Liver (tissue), 9 donors: Measurements from ENCODE around the gene TM7SF3. TPM values are rescaled to one million over a fixed set of nuclear protein-coding genes. Genes with fewer than 3 reads are reported as not detected.

Experiments used
- DNase-seq: peaks from one replicate; pipeline ENCODE4 v3.0.0-alpha.2; 2017; ENCODE audit warnings: low spot score
- H3K27ac ChIP-seq, 2 donors: one replicate each; pipeline ENCODE4 v1.7.0; 2013; ENCODE audit warnings: inconsistent platforms in 2 of 2, low read length in 2 of 2, control low read depth in 1 of 2, low read depth in 1 of 2, mild to moderate bottlenecking in 1 of 2
- H3K27me3 ChIP-seq, 4 donors: one replicate each; pipeline versions ENCODE4 v1.6.1 to v1.7.0; 2013; ENCODE audit warnings: low read length in 3 of 4, inconsistent platforms in 1 of 4, mild to moderate bottlenecking in 1 of 4, moderate library complexity in 1 of 4; ENCODE audit not compliant: control insufficient read depth in 4 of 4, insufficient read depth in 4 of 4
- H3K36me3 ChIP-seq, 4 donors: one replicate each; pipeline versions ENCODE4 v1.6.1 to v1.7.0; 2013; ENCODE audit warnings: low read length in 3 of 4, mild to moderate bottlenecking in 3 of 4, low read depth in 1 of 4, moderate library complexity in 1 of 4; ENCODE audit not compliant: control insufficient read depth in 4 of 4, insufficient read depth in 3 of 4
- H3K4me1 ChIP-seq, 4 donors: one replicate each; pipeline versions ENCODE4 v1.6.1 to v1.7.0; 2013; ENCODE audit warnings: low read length in 3 of 4, mild to moderate bottlenecking in 3 of 4, moderate library complexity in 1 of 4; ENCODE audit not compliant: control insufficient read depth in 4 of 4, insufficient read depth in 4 of 4
- H3K4me3 ChIP-seq, 3 donors: one replicate each; pipeline versions ENCODE4 v1.6.1 to v1.7.0; 2013; ENCODE audit warnings: low read length in 3 of 3, control low read depth in 1 of 3, low read depth in 1 of 3, mild to moderate bottlenecking in 1 of 3
- H3K9ac ChIP-seq, 2 donors: one replicate each; pipeline ENCODE4 v1.7.0; 2013; ENCODE audit warnings: low read length in 2 of 2, mild to moderate bottlenecking in 2 of 2, moderate library complexity in 2 of 2, control low read depth in 1 of 2, low read depth in 1 of 2
- H3K9me3 ChIP-seq, 4 donors: one replicate each; pipeline versions ENCODE4 v1.6.1 to v1.7.0; 2013; ENCODE audit warnings: low read length in 3 of 4; ENCODE audit not compliant: control insufficient read depth in 4 of 4
- EGR1 ChIP-seq, 2 donors: IDR thresholded peaks; 2 replicates each; pipeline ENCODE4 v1.6.1; 2016 to 2018; ENCODE audit warnings: antibody characterized with exemption in 2 of 2, low read depth in 2 of 2
- FOXA1 ChIP-seq: IDR thresholded peaks from 2 replicates; pipeline ENCODE4 v1.6.1; 2016; ENCODE audit warnings: antibody characterized with exemption
- FOXA2 ChIP-seq: IDR thresholded peaks from 2 replicates; pipeline ENCODE4 v1.6.1; 2016; ENCODE audit warnings: antibody characterized with exemption
- GABPA ChIP-seq, 2 donors: IDR thresholded peaks in 1 of 2; conservative IDR thresholded peaks in 1 of 2; 2 replicates each; pipeline ENCODE4 v1.6.1; 2016; ENCODE audit warnings: antibody characterized with exemption in 2 of 2, mild to moderate bottlenecking in 1 of 2, moderate library complexity in 1 of 2
- HNF4A ChIP-seq, 2 donors: conservative IDR thresholded peaks; 2 replicates each; pipeline ENCODE4 v1.6.1; 2016; ENCODE audit warnings: antibody characterized with exemption in 2 of 2, mild to moderate bottlenecking in 2 of 2
- HNF4G ChIP-seq: IDR thresholded peaks from 2 replicates; pipeline ENCODE4 v1.6.1; 2016; ENCODE audit warnings: antibody characterized with exemption
- JUND ChIP-seq, 2 donors: IDR thresholded peaks; 2 replicates each; pipeline ENCODE4 v1.6.1; 2016; ENCODE audit warnings: antibody characterized with exemption in 2 of 2
- NR2F2 ChIP-seq: IDR thresholded peaks from 2 replicates; pipeline ENCODE4 v1.6.1; 2016; ENCODE audit warnings: antibody characterized with exemption
- RAD21 ChIP-seq, 2 donors: IDR thresholded peaks; 2 replicates each; pipeline ENCODE4 v1.6.1; 2016; ENCODE audit warnings: antibody characterized with exemption in 2 of 2, mild to moderate bottlenecking in 2 of 2
- RXRA ChIP-seq, 2 donors: IDR thresholded peaks; 2 replicates each; pipeline ENCODE4 v1.6.1; 2017 to 2018; ENCODE audit warnings: antibody characterized with exemption in 2 of 2, mild to moderate bottlenecking in 1 of 2
- SP1 ChIP-seq: IDR thresholded peaks from 2 replicates; pipeline ENCODE4 v1.6.1; 2018; ENCODE audit warnings: antibody characterized with exemption, mild to moderate bottlenecking
- YY1 ChIP-seq: IDR thresholded peaks from 2 replicates; pipeline ENCODE4 v1.6.1; 2016; ENCODE audit warnings: antibody characterized with exemption, mild to moderate bottlenecking
- WGBS: extraction: QIAGEN DNeasy Blood & Tissue Kit; methylation state at CpG from one replicate; pipeline ENCODE4 v1.1.7; 2013; 5-methylcytosine and 5-hydroxymethylcytosine counted together
- polyA plus RNA-seq, 2 donors: library from polyadenylated mRNA; stranded (reverse) in 1 of 2; unstranded in 1 of 2; fragments of 200-250 nt in 1 of 2; fragments of >200 nt in 1 of 2; fragmentation: Nextera tagmentation in 1 of 2; extraction: Ambion mirVana in 1 of 2; gene quantifications; one replicate each; pipeline versions ENCODE4 v1.2.1 to v1.2.3, GENCODE V29; 2013 to 2015
- total RNA-seq, 2 donors: library from RNA; depleted of rRNA; stranded (reverse); fragments of >200 nt; gene quantifications; one replicate each; pipeline ENCODE4 v1.2.3, GENCODE V29; 2014
- TF ChIP-seq, protein P1 (sequence below): IDR thresholded peaks from 2 replicates; pipeline ENCODE4 v1.6.1; 2016; ENCODE audit warnings: antibody characterized with exemption, mild to moderate bottlenecking
- TF ChIP-seq, protein P2 (sequence below): IDR thresholded peaks from 2 replicates; pipeline ENCODE4 v1.6.1; 2016; ENCODE audit warnings: antibody characterized with exemption
- TF ChIP-seq, protein P3 (sequence below): IDR thresholded peaks from 2 replicates; pipeline ENCODE4 v1.6.1; 2016; ENCODE audit warnings: antibody characterized with exemption
- TF ChIP-seq, protein P4 (sequence below): fragments of 150-350 bp; IDR thresholded peaks from 2 replicates; pipeline ENCODE4 v1.5.1; 2017; ENCODE audit warnings: improper control_type of control experiment, low read depth, low read length; ENCODE audit not compliant: missing input control
- donor health status: healthy.
- donor health status: healthy.
- donor health status: healthy.
- donor health status: healthy.
- donor health status: healthy.

The TM7SF3 gene
- total and polyA plus RNA-seq, 4 donors = 21.5 to 60.8 (median 44.6) TPM

DNA sequence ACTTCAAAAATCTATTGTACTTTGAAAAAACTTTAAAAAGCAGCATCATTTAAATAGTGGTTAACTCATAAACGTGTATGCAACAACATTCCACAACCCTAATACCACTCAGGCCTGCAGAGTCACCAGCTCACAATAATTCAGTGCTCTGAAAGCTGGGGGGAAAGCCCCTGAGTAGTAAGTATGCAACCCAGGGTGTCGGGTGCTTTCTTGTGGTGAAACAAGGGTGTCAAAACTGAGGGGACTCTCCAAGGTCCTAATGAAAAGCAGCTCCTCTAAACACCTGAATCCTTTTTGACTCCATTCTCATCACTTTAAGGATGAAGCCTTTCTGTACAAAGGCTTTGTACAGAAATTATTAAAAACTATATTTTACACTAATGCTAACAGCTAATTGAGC is 42.2 kb downstream of the TM7SF3 start:
- TF ChIP-seq GABPA (IDR thresholded peaks at IDR 0.05 in 1 of 2, conservative IDR thresholded peaks at IDR 0.05 in 1 of 2) (no peak), FOXA2 (no peak), FOXA1 (no peak), NR2F2 (no peak), RXRA (IDR thresholded peaks at IDR 0.05) (no peak), YY1 (no peak), EGR1 (IDR thresholded peaks at IDR 0.05; ENCODE audit: low read depth in 2 of 2) (no peak), HNF4G (no peak), RAD21 (IDR thresholded peaks at IDR 0.05) (no peak)
- TF ChIP-seq, protein P1, sequence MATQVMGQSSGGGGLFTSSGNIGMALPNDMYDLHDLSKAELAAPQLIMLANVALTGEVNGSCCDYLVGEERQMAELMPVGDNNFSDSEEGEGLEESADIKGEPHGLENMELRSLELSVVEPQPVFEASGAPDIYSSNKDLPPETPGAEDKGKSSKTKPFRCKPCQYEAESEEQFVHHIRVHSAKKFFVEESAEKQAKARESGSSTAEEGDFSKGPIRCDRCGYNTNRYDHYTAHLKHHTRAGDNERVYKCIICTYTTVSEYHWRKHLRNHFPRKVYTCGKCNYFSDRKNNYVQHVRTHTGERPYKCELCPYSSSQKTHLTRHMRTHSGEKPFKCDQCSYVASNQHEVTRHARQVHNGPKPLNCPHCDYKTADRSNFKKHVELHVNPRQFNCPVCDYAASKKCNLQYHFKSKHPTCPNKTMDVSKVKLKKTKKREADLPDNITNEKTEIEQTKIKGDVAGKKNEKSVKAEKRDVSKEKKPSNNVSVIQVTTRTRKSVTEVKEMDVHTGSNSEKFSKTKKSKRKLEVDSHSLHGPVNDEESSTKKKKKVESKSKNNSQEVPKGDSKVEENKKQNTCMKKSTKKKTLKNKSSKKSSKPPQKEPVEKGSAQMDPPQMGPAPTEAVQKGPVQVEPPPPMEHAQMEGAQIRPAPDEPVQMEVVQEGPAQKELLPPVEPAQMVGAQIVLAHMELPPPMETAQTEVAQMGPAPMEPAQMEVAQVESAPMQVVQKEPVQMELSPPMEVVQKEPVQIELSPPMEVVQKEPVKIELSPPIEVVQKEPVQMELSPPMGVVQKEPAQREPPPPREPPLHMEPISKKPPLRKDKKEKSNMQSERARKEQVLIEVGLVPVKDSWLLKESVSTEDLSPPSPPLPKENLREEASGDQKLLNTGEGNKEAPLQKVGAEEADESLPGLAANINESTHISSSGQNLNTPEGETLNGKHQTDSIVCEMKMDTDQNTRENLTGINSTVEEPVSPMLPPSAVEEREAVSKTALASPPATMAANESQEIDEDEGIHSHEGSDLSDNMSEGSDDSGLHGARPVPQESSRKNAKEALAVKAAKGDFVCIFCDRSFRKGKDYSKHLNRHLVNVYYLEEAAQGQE = no peak
- TF ChIP-seq, protein P2, sequence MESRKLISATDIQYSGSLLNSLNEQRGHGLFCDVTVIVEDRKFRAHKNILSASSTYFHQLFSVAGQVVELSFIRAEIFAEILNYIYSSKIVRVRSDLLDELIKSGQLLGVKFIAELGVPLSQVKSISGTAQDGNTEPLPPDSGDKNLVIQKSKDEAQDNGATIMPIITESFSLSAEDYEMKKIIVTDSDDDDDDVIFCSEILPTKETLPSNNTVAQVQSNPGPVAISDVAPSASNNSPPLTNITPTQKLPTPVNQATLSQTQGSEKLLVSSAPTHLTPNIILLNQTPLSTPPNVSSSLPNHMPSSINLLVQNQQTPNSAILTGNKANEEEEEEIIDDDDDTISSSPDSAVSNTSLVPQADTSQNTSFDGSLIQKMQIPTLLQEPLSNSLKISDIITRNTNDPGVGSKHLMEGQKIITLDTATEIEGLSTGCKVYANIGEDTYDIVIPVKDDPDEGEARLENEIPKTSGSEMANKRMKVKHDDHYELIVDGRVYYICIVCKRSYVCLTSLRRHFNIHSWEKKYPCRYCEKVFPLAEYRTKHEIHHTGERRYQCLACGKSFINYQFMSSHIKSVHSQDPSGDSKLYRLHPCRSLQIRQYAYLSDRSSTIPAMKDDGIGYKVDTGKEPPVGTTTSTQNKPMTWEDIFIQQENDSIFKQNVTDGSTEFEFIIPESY = no peak
- TF ChIP-seq, protein P3, sequence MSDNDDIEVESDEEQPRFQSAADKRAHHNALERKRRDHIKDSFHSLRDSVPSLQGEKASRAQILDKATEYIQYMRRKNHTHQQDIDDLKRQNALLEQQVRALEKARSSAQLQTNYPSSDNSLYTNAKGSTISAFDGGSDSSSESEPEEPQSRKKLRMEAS = no peak
- Histone ChIP-seq H3K9me3 (no peaks in the 10 kb centered on the region), H3K27me3 (no peaks in the 10 kb centered on the region), H3K4me3 (no peak overlapping the region), H3K9ac (no peak overlapping the region), H3K27ac (no peak overlapping the region), H3K36me3 (peaks cover 0 to 36% (median 22%) of the 10 kb centered on the region in 4 donors), H3K4me1 (no peaks in the 10 kb centered on the region)
- 87% methylated on average over 2 of the region's 2 CpGs for WGBS
- no peak for DNase-seq

DNA sequence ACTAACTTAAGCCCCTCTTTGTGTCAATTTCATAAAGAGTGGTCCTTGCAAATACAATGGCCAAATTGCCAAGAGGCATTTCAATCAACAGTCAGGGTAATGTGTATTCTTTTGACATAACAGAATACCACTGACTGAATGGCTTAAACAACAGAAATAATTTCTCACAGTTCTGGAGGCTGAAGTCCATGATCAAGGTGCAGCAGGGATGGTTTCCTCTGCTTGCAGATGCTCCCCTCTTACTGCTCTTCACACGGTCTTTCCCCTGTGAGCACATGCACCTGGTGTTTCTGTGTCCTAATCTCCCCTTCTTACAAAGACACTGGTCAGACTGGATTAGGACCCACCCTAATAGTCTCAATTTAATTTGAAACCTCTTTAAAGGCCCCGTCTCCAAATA is 44.0 kb downstream of the TM7SF3 start:
- DNase-seq = no peak
- Histone ChIP-seq H3K4me3 (no peak overlapping the region), H3K9me3 (no peaks in the 10 kb centered on the region), H3K27ac (no peak overlapping the region), H3K9ac (no peak overlapping the region), H3K4me1 (no peaks in the 10 kb centered on the region), H3K27me3 (no peaks in the 10 kb centered on the region), H3K36me3 (peaks cover 0 to 25% (median 17%) of the 10 kb centered on the region in 4 donors)
- TF ChIP-seq NR2F2 (no peak), HNF4A (conservative IDR thresholded peaks at IDR 0.05) (no peak), YY1 (no peak), SP1 (no peak), JUND (IDR thresholded peaks at IDR 0.05) (no peak)
- TF ChIP-seq, protein P2 = no peak
- TF ChIP-seq, protein P4, sequence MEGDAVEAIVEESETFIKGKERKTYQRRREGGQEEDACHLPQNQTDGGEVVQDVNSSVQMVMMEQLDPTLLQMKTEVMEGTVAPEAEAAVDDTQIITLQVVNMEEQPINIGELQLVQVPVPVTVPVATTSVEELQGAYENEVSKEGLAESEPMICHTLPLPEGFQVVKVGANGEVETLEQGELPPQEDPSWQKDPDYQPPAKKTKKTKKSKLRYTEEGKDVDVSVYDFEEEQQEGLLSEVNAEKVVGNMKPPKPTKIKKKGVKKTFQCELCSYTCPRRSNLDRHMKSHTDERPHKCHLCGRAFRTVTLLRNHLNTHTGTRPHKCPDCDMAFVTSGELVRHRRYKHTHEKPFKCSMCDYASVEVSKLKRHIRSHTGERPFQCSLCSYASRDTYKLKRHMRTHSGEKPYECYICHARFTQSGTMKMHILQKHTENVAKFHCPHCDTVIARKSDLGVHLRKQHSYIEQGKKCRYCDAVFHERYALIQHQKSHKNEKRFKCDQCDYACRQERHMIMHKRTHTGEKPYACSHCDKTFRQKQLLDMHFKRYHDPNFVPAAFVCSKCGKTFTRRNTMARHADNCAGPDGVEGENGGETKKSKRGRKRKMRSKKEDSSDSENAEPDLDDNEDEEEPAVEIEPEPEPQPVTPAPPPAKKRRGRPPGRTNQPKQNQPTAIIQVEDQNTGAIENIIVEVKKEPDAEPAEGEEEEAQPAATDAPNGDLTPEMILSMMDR = no peak
- 94% methylated on average over 2 of the region's 2 CpGs for WGBS
